ENCODE measurements around the gene NPB. TPM values are rescaled to one million over a fixed set of nuclear protein-coding genes. Genes with fewer than 3 reads are reported as not detected.
A peak's percentile ranks its signal among the peaks of the same experiment; 100 is the strongest.

NPB gene
- total RNA-seq, 1 donor = 0.43 TPM

DNA sequence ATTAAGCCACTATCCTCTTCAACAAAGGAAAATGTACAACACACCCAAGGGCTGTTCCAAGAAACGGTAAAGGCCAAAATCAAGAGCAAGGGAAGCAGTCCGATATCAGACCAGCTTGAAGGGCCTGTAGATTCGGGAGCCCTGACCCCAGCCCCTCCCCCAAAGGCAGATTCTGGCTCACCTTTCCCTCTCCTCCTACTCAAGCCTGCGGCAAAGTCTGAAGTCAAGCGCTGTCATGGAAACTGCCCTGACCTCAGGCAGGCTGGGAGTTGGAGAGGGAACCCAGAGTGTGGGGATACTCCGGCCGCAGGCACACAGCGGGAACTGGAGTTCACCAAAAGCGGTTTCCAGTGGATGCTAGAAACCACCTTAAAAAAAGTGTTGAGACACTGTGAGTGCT is 12.4 kb upstream of the NPB start:
- TF ChIP-seq, protein P1, sequence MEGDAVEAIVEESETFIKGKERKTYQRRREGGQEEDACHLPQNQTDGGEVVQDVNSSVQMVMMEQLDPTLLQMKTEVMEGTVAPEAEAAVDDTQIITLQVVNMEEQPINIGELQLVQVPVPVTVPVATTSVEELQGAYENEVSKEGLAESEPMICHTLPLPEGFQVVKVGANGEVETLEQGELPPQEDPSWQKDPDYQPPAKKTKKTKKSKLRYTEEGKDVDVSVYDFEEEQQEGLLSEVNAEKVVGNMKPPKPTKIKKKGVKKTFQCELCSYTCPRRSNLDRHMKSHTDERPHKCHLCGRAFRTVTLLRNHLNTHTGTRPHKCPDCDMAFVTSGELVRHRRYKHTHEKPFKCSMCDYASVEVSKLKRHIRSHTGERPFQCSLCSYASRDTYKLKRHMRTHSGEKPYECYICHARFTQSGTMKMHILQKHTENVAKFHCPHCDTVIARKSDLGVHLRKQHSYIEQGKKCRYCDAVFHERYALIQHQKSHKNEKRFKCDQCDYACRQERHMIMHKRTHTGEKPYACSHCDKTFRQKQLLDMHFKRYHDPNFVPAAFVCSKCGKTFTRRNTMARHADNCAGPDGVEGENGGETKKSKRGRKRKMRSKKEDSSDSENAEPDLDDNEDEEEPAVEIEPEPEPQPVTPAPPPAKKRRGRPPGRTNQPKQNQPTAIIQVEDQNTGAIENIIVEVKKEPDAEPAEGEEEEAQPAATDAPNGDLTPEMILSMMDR (IDR thresholded peaks at IDR 0.05; ENCODE audit: insufficient read depth, low read depth, low read length) = no peak
- H3K4me3 ChIP-seq (ENCODE audit: low read depth, low read length) = peak overlapping the region; percentile 9
- DNase-seq (ENCODE audit: low read depth) = no peak

GRCh38 chr17:81890447-81891302 is 11.4 kb upstream of the NPB start:
- TF ChIP-seq, protein P1 (IDR thresholded peaks at IDR 0.05; ENCODE audit: insufficient read depth, low read depth, low read length) = peak; percentile 12
- peak; percentile 19 for DNase-seq (ENCODE audit: low read depth)
- peak overlapping the region; percentile 84 for H3K4me3 ChIP-seq (ENCODE audit: low read depth, low read length)

DNA sequence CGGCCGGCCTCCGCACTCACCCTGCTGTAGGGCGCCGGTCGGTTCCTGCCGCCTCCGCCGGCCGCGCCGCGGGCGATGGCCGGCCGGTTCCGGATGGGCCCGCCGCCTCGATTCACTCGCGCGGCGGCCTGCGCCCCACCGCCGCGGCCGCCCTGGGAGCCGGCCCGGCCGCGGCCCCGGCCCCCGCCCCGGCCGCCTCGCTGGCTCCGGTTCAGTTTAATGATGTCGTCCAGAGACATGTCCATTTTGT is 10.8 kb upstream of the NPB start:
- DNase-seq (ENCODE audit: low read depth) = no peak
- TF ChIP-seq, protein P1 (IDR thresholded peaks at IDR 0.05; ENCODE audit: insufficient read depth, low read depth, low read length) = no peak
- peak overlapping the region; percentile 84 for H3K4me3 ChIP-seq (ENCODE audit: low read depth, low read length)

DNA sequence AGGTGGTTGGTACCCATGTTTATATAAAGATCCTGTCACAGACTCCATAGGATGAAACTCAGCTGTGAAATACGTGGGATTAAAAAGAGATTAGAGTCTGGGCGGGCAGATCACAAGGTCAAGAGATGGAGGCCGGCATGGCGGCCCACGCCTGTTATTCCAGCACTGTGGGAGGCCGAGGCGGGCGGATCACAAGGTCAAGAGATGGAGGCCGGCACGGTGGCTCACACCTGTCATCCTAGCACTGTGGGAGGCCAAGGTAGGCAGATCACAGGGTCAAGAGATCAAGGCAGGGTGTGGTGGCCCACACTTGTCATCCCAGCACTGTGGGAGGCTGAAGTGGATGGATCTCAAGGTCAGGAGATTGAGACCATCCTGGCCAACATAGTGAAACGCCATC is 6.6 kb upstream of the NPB start:
- TF ChIP-seq, protein P1 (IDR thresholded peaks at IDR 0.05; ENCODE audit: insufficient read depth, low read depth, low read length) = no peak
- DNase-seq (ENCODE audit: low read depth) = no peak
- H3K4me3 ChIP-seq (ENCODE audit: low read depth, low read length) = no peak overlapping the region

DNA sequence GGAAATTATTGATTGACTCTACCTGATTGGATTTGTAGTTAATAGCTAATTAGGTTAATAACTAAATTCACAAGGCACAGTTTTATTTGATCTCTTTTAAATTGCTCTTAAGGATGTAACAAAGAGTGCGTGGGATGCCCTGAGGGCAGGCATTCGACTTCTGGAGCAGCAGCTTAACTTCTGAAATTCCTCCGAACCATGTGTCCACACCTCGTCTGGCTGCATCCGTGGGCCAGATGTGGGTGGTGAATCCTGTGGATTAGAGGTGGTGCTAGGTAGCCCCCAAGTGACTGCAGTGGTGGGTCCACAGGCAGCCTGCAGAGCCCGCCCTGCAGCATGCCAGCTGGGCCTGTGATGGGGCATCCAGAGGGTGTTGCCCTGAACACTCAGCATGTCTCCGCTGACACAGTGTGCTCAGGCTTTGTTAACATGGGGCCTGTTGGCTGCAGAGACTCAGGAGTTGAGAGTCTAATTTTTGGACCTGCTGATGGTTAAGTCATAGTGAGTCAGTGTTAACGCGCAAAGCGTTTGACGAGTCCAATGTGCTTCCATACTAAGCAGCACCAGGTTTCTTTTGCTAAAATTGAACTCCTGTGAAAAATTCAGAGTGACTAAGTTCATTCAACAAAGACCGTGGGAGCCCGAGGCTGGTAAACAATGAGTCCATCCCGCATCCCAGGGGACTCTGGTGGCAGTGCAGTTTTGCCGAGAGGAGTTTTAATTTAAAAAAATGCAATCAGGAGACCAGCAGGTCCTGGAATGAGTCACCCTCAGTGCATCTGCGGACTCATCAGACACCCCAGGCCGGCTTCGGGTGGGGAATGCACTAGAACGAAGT is 3.8 kb upstream of the NPB start:
- DNase-seq (ENCODE audit: low read depth) = peak; percentile 76
- TF ChIP-seq, protein P1 (IDR thresholded peaks at IDR 0.05; ENCODE audit: insufficient read depth, low read depth, low read length) = no peak
- no peak overlapping the region for H3K4me3 ChIP-seq (ENCODE audit: low read depth, low read length)

- DNase-seq (ENCODE audit: low read depth) = no peak
- TF ChIP-seq, protein P1 (IDR thresholded peaks at IDR 0.05; ENCODE audit: insufficient read depth, low read depth, low read length) = no peak
- H3K4me3 ChIP-seq (ENCODE audit: low read depth, low read length) = no peak overlapping the region
These were observed 3.2 kb upstream of the NPB start for GRCh38 chr17:81898885-81899284.

Measured in fibroblast of villous mesenchyme (primary cell).